PFSK-1 (cell line): Measurements from ENCODE around the gene BARX1.

ENCODE experiments used
- FOXP2 ChIP-seq: optimal IDR thresholded peaks from 2 replicates; pipeline ENCODE3; 2011; ENCODE audit warnings: borderline replicate concordance, control low read depth, inconsistent platforms; ENCODE audit not compliant: insufficient read depth; ENCODE audit errors: extremely low read length, extremely low read depth
- POLR2AphosphoS5 ChIP-seq: IDR thresholded peaks from 2 replicates; pipeline ENCODE4 v1.6.1; 2012; ENCODE audit warnings: low read depth, mild to moderate bottlenecking, control low read depth, low read length, moderate library complexity
- SIN3A ChIP-seq: IDR thresholded peaks from 2 replicates; pipeline ENCODE4 v1.6.1; 2012; ENCODE audit warnings: mild to moderate bottlenecking, low read length, moderate library complexity, borderline replicate concordance; ENCODE audit not compliant: insufficient read depth
- TAF1 ChIP-seq: IDR thresholded peaks from 2 replicates; pipeline ENCODE4 v1.6.1; 2012; ENCODE audit warnings: low read length, control low read depth, borderline replicate concordance; ENCODE audit not compliant: insufficient read depth
- TF ChIP-seq, protein P1 (sequence below), 2 experiments: IDR thresholded peaks; 2 replicates each; pipeline versions ENCODE4 v1.6.1 to v1.8.0; 2011 to 2012; ENCODE audit warnings: low read depth in 2 of 2, low read length in 2 of 2, control low read depth in 1 of 2, inconsistent platforms in 1 of 2, mild to moderate bottlenecking in 1 of 2, moderate library complexity in 1 of 2; ENCODE audit not compliant: insufficient read depth in 1 of 2

Gene BARX1

DNA sequence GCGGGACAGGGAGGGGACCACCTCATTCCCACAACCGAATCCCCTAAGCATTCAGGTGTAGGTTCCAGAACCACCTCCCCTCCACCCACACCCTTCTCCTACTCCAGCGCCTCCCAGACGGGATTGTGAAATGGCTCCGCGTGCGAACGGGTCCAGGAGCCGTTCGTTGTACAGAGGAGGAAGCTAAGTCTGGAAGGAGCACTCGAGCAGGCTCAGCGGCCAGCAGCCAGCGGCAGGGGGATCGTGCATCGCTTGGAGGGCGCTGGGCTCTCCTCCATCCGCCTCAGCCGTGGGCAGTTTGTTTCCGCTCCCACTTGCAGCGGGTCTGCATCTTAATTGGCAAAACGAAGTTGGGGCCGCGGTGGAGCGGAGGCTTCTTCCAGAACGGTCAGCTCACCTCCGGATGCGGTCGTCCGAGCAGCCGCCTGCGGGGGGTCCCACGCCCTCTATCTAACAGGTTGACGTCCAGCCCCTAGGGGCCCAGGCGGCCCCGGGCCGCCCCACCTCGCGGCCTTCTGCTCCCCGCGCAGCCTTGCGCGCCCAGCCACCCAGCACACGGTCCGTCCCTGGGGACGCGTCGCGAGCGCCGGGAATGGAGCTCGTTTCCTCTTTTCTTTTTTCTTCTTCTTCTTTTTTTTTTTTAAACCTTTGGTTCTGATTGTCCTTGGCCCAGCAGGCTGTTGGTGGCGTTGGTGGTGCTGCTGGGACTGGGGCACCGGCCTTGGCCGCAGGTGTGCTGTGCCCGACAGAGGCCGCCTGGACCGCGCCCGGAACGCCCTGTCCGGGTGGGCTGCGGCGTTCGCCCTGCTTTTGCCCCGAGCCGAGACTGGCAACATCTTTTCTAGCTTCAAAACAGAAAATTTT, 3.9 kb upstream of the BARX1 start:
- no peak for TF ChIP-seq TAF1
- no peak for TF ChIP-seq POLR2AphosphoS5
- no peak for TF ChIP-seq FOXP2
- TF ChIP-seq SIN3A: no peak
- TF ChIP-seq, protein P1, sequence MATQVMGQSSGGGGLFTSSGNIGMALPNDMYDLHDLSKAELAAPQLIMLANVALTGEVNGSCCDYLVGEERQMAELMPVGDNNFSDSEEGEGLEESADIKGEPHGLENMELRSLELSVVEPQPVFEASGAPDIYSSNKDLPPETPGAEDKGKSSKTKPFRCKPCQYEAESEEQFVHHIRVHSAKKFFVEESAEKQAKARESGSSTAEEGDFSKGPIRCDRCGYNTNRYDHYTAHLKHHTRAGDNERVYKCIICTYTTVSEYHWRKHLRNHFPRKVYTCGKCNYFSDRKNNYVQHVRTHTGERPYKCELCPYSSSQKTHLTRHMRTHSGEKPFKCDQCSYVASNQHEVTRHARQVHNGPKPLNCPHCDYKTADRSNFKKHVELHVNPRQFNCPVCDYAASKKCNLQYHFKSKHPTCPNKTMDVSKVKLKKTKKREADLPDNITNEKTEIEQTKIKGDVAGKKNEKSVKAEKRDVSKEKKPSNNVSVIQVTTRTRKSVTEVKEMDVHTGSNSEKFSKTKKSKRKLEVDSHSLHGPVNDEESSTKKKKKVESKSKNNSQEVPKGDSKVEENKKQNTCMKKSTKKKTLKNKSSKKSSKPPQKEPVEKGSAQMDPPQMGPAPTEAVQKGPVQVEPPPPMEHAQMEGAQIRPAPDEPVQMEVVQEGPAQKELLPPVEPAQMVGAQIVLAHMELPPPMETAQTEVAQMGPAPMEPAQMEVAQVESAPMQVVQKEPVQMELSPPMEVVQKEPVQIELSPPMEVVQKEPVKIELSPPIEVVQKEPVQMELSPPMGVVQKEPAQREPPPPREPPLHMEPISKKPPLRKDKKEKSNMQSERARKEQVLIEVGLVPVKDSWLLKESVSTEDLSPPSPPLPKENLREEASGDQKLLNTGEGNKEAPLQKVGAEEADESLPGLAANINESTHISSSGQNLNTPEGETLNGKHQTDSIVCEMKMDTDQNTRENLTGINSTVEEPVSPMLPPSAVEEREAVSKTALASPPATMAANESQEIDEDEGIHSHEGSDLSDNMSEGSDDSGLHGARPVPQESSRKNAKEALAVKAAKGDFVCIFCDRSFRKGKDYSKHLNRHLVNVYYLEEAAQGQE (IDR thresholded peaks at IDR 0.05; ENCODE audit: insufficient read depth in 1 of 2, low read depth in 2 of 2, low read length in 2 of 2): no peak

DNA sequence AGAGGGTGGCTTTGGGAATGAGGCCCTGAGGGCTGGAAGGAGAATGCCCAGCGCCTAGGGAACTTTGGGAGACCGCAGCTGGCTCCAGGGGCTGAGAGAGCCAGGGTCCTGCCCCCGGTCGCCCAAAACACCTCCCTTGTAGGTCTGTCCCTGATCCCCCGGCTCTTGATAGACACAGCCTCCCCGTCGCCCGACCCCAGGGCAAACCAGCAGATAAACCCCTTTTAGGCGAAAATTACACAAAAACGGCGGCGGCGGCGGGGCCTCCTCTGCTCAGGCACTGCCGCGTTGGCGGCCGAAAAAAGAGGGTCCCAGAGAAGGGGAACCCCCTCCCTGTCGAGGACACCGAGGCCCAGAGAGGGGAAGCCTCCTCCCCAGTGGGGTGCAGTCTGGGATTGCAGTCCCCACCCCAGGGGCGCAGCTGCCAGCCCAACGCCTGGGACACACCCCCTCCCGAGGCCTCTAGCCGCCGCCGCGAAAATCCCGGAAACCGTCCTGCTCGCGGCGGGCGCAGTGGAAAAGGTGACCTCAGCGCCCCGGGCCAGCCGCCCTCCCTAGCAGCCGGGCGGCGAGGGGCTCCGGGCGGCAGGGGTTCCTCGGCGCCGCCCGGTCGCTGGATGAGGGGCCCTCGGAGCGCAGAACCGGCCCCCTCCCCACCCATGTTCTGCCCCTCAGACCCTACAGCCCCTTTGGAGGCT, 3.1 kb upstream of the BARX1 start:
- TF ChIP-seq FOXP2: no peak

DNA sequence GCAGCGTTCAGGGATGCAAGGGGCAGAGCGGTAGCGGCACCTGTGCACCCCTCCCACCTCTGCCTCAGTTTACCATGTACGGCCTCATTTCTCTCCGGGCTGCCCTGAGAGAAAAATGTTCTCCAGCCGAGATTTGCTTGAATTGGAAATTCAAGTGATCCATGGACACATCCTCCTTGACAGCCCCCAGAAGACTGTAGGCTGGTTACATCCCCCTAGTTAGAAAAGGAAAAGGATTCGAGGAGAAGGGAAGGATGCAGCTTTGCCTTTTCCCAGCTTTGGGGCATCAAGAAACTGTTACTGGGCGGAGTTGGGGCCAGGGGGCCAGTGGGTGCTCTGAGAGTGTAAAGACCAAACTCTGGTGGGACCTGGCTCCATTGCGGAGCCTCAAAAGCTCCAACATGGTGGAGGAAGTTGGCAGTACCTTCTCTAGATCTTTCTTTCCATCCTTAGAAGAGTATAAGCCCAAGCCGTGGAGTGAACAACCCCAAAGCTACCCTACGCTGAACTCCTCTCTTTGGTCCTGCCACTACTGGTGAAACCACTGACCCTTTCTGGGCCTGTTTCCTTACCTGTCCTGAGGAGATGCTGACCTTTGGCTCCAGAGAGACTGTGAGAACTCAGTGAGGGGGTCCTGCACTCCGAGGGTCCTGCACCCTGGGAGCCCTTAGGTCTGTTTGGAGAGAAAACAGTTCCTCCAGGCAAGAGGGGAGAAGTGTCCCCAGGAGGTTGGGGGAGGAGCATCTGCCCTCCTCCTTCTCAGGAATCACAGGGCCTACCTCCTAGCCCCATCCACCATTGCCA, 1.0 kb upstream of the BARX1 start:
- TF ChIP-seq FOXP2 (no peak), POLR2AphosphoS5 (no peak), SIN3A (no peak), TAF1 (no peak)
- TF ChIP-seq, protein P1 (IDR thresholded peaks at IDR 0.05; ENCODE audit: insufficient read depth in 1 of 2, low read depth in 2 of 2, low read length in 2 of 2): no peak

DNA sequence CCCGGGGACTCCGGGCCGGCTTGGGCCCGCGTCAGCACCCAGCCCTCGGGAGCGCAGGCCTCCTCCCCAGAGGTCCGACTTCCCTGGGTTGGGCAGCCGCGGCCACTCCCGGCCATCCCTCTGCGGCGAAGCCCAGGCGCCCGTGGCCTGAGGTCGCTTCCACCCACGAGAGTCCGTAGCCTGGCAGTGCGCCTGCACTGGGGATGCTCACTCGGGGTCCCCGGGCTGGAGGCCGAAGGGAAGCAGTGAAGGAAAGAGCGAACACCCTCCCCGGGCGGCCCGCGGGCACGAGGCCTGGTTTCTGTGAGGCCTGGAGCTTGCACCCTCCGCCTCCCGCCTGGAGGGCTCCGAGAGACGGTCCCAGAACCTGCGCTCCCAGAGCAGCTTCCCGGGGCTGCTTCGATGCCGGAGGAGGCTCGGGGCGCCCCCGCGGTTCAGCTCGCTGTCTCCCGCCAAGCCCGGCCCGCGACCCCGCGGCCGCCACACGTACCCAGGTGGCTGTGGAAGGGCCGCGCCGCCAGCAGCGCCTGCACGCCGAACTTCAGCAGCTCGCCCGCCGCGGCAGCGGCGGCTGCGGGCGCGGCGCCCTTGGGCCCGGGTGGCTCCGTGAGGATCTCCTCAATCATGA, 607 bp downstream of the BARX1 start:
- TF ChIP-seq, protein P1 (IDR thresholded peaks at IDR 0.05; ENCODE audit: insufficient read depth in 1 of 2, low read depth in 2 of 2, low read length in 2 of 2): no peak
- TF ChIP-seq FOXP2 (no peak), SIN3A (no peak), POLR2AphosphoS5 (no peak)
